Caki2 (cell line): ENCODE results near the gene EPHB3. TPM values are rescaled to one million over a fixed set of nuclear protein-coding genes. Genes with fewer than 3 reads are reported as not detected.
"Not testable (repeated sequence)": the region's sequence is repeated elsewhere in the genome, so short reads cannot be mapped to it uniquely, and the experiment has no call there.

Experiments used
- DNase-seq: peaks from one replicate; pipeline ENCODE4 v3.0.0-alpha.2; 2015; ENCODE audit warnings: low read depth
- in situ Hi-C: cut with HindIII; loops from 2 replicates; pipeline ENCODE4 v1.10.0; 2016; ENCODE audit warnings: low sequenced_read_pairs, low pct_unique_long_range_greater_than_20kb, mixed read lengths
- total RNA-seq: library from RNA; depleted of rRNA; stranded (reverse); fragments of >200 nt; shearing (Covaris generic); gene quantifications from 2 replicates; pipeline ENCODE4 v1.2.3, GENCODE V29; 2014; ENCODE audit warnings: low replicate concordance

The EPHB3 gene
- total RNA-seq, 1 experiment from 2014 or later = 0.20 TPM

DNA sequence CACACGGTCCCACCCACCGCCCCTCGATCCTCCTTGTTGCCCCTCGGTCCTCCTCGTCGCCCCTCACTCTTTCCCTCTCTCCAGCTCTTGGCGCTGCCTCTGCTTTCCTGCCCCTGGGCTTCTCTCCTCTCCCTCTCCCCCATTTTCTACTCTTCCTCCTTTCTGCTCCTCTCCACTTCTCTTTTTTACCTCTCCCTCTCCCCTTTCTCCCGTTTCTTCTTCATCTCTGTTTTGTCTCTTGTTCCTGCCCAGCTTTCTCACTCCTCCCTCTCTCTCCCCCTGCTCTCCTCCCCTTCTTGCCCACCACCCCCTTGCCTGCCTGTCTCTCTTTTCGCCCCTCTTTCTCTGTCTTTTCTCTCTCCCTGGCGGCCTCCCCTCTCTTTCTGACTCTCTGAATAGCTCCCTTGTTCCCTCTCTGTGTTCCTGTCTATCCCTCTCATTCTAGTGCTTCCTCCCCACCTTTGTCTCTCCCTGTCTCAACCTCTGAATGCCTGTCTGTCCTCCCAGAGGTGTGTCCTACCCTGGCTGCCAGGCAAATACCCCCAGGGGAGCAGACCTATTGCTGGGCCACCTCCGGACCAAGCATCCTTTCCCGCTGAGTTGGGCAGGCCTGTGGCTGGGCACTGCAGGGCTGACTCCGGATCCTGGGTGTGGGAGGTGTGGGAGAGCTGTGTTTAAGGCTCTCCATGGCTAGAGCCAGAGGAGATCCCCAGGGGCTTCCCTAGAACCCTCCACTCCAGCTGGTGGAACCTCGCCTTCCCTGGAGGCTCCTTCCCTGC lies 41.0 kb downstream of the EPHB3 start:
- in situ Hi-C loops = no loop called here
- DNase-seq = no peak

DNA sequence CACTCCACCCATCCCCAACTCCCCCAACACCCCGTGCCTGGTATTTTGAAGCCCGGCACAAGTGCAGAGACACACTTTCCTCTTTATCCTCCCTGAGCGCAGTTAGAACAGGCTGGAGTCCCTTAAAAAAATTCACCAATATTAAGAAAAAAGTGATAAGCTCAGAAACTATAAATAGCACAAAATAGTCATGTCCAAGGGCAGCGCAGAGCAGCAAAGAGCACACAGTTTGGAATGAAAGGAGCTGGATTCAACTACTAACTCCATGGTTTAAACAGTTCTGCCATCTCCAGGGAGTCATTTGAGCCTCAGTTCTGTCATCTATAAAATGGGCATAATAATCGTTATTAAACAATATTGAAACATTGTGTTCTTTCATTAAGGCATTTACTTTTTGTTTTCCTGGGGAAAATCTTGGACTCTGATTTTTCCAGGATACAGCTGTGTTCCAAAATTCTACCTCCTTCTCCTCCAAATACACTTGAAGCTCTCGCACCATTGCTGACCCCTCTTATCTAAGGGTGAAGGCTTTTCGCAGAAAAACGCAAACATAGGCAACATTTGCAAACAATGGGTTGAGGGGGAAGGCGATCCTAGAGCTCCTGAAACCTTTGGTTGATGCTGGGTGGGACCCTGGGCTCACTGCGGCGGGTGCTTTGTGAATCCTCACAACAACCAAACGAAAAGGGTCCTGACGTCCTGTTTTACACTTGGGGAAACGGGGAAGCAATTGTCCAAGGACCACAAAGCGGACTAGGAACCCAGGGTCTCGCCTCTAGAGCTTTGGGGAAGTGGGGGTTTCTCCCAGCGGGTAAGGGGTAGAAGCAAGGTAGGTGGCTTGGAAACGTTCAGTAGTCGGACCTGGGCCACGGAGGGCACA lies 41.8 kb downstream of the EPHB3 start:
- in situ Hi-C loops = no loop called here
- DNase-seq = no peak

DNA sequence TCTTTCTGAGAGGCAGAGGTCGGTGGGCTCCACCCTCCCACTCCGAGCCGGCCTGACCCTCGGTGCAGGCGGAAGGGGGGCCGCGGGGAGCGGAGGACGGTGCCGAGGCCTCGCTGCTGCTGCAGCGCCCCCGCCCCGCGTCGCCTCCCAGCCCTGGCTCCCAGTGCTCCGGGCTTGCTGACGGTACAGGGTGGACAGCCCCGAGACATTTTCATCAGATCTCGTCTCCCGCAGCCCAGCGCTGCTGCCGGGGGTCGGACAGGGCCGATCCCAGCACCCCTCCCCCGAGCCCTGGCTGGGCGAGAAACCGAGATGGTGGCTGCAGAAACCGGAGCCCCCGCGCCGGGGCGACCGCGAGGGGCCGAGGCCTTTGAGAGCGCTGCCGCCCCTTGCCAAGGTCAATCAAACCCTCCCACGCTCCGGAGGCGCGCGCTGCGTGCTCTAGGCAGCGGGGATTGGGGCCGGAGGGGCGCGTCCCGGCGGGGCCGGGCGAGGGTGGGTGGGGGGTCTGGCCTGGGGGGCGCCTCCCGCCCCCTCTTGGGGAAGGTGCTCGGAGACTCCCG lies 42.5 kb downstream of the EPHB3 start:
- DNase-seq = no peak
- in situ Hi-C loops = no loop called here

DNA sequence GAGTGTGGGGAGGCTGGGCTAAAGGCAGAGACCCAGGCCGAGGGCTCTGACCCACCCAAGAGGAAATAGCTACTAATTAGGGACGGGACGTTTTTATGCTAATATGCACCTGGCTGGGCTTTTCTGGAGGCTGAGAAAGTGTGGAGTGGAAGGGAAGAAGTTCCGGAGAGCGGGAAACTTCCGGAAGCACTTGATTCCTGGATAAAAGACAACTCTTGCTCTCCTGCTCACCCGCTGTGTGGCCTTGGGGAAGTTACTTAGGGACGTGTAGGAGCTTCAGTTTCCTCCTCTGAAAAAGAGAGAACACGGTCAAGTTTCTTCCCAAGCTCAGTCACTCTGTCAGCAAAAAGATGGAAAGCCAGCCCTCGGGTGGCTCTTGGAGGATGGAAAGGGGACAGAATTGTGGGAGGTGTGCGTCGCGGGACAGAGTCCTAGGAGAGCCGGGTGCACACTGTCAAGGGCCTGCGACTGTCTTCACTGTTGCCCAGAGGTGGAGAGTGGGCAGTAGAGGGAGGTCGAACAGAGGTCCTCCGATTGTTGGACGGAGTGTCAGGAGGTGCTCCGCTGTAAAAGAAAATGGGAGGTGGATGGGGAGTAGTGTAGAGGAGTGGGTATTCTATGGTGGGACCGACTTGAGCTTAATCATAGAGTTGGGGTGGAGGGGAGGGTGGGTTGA lies 43.2 kb downstream of the EPHB3 start:
- DNase-seq = no peak
- in situ Hi-C loops = no loop called here

DNA sequence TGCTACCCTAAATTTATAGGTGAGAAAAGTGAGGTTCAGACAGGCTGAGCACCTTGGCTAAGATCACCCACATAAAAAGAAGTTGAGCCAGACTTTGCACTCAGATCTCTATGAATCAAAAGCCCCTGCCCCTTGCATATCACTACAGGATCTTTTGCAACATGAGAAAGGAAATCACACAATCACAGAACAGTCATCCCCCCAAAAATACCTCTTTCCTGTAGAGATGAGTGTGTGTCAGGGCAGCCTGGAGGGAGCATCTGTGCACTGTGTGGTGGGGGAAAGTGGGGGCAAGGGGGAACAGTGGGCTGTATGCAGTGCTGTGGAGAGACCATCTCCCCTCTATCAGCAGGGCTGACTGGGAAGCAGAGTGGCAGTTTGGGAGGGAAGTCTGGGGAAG lies 46.6 kb downstream of the EPHB3 start:
- in situ Hi-C loops = no loop called here
- DNase-seq = no peak

DNA sequence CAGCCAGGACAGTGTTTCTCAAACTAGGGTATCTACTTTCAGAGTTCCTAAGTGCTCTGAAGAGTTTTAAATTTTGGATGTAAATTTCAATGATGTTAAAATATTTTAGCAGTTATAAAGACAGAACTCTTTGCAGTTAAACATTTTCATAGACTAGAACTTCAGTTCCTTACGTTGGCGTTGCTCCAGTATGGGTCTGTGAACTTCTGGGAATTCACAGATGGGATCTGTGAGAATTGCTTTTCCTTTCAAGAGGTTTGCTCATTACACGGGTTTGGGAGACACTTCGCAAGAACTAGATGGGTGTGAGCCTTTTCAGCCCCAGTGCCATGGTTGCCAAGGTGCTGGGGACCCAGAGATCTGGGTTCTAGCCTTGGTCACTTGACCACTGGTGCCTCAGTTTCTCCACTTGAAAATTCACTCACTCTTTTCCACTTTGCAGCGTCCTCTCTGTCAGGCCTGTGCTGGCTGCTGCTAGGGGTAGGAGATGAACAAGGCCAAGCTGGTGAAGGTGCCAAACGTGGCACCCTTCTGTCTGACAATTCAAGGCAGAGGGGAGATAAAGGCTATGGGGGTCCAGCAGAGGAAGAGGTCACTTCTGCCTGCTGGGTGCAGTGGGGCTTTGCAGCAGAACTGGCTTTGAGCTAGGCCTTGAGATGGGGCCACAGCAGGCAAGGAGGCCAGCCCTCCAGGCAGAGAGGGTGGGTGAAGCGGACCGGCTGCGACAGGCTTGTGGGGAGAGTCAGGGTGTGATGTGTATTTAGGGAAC lies 48.1 kb downstream of the EPHB3 start:
- in situ Hi-C loops = no loop called here

DNA sequence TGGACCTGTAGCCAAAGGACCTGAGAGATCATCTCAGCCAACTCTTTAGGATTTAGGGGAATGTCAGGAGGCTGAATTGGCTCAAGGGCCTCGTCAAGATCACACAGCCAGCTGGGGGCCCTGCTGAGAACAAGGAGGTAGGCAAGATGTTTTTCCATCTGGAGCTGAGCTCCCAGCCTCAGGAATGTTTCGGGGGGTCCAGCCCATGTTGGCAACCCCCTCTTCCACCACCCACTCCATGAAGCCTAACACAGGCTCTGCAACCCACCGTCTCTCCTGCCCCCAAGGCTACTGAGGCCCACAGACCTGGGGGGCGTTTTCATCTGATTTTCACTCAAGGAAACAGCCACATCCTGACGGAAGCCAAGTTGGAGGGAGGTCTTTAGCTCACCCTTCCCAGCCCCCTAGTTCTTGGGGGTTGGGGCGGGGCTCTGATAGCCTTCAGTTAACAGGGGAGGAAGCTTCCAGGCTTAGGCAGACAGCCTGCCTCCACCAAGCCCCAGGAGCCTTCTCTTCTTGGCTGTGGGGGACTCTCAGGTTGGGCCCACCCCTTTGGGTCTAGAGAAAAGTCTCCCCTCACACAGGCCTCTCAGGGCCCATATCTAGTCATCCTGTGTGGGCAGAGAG lies 48.8 kb downstream of the EPHB3 start:
- DNase-seq = no peak
- in situ Hi-C loops = no loop called here

More for the DNA sequence above, 48.1 kb downstream of the EPHB3 start:
- DNase-seq = no peak

DNA sequence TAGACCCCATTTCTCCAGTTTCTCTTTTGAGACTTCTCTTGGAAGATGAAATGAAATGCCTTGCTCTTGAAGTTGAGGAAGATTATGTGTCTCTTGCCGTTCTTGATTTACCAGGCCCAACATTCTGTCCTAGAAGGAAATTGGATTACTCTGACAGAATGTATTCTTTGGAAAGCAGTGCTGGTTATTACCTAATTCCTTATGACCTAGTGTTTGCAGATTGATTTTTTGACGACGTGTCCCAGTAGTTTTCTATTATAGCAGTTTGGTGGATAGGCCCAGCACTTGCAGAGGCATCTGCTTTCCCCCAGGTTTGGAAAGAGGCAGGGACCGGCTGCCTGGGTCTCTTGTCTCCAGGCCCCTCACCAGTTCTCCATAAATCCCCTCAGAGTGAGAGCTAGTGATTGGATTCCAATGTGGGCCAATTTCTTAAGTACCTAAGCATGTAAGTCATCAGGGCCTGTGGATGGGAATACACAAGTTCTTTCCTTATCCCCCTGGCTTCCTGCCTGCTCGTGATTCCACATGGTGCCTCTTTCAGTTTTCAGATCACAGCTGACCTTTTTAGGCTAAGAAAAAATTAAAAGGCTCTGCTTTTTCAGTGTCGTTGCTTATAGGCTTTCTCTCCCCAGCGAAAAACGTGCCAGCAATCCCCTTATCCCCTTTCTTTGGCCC lies 50.2 kb downstream of the EPHB3 start:
- in situ Hi-C loops = no loop called here
- DNase-seq = no peak

DNA sequence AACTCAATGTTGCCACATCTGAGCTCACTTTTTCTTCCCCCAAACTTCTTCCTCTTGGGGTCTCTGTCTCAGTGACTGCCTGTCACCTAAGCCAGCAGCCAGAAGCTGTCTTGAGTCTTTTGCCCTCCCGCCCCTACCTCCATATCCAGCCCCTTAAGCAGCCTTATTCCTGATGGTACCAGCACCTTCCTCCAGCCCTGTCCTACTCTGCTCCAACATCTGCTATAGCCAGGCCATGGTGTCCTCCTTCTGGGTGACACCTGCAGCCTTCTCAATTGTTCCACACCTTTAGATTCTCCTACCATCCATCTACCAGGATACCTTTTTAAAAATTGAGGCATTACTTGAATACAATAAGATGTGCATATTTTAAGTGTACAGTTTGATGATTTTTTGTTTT lies 53.8 kb downstream of the EPHB3 start:
- in situ Hi-C loops = no loop called here
- DNase-seq = no peak

DNA sequence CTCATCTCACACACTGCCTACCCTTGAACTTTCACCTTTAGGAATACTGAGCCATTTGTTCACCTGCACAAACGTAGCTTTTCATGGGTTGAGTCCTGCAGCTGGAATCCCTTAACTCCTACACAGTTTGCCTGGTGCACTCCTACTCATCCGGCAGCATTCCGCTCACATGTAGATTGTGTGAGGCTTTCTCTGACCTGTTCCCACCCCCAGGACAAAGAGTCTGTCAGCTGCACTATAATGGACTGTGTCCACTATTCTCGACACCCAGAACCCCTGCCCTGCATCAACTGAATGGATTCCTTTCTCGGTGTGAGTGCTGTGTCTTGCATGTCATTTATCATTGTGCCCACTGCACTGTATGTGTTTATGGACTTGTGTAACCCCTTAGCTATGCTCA lies 54.9 kb downstream of the EPHB3 start:
- in situ Hi-C loops = no loop called here
- no peak for DNase-seq

DNA sequence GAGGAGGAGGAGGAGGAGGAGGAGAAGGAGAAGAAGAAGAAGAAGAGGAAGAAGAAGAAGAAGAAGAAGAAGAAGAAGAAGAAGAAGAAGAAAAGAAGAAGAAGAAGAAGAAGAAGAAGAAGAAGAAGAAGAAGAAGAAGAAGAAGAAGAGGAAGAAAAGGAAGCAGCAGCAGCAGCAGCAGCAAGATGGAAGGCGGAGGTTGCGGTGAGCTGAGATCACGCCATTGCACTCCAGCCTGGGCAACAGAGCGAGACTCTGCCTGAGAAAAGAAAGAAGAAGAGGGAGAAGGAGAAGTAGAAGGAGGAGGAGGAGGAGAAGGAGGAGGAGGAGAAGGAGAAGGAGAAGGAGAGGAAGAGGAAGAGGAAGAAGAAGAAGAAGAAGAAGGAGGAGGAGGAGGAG lies 55.7 kb downstream of the EPHB3 start:
- in situ Hi-C loops, DNase-seq: not testable (repeated sequence)

DNA sequence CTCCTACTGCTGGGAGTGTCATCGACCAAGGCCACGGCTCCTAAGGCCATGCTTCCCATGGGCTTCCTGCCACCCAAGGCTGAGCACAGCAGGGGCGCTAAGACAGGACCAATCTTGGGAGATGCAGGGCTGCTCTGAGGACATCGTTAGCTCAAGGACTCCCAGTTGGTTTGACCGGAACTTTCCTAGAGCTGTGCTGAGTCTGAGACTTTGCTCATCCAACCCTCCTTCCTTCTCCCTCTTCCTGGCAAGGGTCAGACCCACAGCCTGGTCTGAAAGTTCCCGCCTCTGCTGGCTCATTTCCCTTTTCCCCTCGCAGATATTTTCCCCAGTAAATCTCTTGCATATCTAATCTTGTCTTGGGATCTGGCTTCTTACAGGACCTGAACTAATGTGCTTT lies 57.2 kb downstream of the EPHB3 start:
- no peak for DNase-seq
- in situ Hi-C loops = no loop called here

DNA sequence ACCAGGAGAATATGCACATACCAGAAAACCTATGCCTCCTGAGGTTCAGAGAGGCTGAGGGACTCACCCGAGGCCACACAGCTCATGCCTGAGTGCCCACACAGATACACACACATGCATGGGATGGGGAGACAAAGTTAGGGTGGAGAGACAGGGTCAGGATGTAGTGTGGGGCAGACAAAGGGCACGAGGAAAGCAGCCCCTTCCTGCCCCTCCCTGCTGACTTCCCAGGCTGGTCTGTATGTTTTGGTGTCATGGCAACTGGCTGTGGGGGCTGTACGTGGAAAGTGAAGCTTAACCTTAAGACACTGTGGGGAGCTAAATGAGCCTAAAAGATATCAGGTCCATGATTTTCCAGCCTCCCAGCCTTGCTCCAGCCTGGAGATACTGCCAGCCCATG lies 57.8 kb downstream of the EPHB3 start:
- in situ Hi-C loops = no loop called here
- no peak for DNase-seq

DNA sequence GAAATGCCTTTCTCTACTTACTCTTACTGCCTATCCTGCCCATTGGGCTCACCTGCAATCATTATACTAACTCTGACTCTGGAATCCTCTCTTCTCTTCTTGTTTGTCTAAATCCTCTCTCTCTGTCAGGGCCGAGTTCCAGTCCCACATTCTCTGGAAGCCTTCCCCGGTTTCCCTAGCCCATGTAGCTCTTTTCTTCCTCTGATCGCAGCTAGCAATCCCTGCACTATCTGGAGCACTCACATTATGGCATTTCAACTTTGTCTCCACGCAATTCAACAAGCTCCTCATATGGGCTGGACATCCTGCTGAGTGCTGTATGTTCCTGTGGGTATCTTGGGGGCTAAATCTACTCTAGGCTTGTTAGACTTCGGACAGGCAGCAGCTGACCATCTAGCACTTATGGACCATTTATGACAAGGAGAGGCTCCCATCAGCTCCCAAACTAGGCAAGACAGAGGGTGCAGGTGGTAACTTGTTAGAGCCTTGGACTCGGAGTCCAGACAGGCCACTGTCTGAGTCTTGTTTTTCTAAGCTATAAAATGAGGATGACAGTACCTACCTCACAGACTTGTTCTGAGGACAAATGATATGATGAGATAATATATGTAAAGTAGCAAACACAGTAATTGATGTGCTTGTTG lies 58.3 kb downstream of the EPHB3 start:
- no peak for DNase-seq
- in situ Hi-C loops = no loop called here

DNA sequence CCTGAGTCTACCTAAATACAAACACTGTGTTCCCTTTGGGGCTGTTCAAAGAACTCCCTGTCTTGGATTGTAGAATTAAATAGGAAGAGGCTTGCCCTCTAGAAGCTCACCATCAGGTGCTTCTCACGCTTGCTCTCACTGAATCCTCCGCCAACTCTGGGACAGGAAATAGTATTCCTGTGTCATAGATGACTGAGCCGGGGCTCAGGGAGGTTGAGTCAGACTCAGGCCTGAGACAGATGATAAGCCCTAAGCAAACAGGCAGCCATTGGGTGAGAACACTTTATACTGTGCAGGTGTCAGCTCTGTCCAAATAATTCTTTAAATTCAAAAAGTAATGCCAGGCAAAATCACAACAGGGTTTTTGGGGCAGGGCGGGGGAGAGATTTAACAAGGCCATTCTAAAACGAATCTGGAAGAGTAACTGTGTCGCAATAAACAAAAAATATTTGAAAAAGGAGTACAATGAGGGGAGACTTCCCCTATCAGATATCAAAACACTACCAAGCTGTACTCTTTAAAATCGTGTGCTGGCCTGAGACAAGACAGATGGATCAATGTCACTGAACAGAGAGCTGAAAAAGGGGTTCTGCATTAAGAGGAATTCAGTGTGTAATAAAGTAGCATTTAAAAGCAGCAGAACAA lies 59.0 kb downstream of the EPHB3 start:
- in situ Hi-C loops = no loop called here
- no peak for DNase-seq

DNA sequence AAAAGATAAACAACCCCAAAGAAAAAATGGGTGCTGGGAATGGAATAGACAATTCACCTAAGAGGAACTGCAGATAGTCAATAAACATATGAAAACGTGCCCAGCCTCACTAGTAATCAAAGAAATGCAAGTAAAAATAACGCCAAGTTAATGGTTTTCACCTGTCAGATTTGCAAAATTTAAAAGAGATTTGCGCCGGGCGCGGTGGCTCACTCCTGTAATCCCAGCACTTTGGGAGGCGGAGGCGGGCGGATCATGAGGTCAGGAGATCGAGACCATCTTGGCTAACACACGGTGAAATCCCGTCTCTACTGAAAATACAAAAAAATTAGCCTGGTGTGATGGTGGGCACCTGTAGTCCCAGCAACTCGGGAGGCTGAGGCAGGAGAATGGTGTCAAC lies 60.6 kb downstream of the EPHB3 start:
- DNase-seq, in situ Hi-C loops: not testable (repeated sequence)
